Ammon's horn (tissue), 1 donor: Measurements from ENCODE around the gene ATP5ME.
"Not testable (repeated sequence)": the region's sequence is repeated elsewhere in the genome, so short reads cannot be mapped to it uniquely, and the experiment has no call there.

ENCODE experiments used
- DNase-seq: peaks from one replicate; pipeline ENCODE4 v3.0.0-alpha.2; 2016; ENCODE audit warnings: low spot score

ATP5ME gene

DNA sequence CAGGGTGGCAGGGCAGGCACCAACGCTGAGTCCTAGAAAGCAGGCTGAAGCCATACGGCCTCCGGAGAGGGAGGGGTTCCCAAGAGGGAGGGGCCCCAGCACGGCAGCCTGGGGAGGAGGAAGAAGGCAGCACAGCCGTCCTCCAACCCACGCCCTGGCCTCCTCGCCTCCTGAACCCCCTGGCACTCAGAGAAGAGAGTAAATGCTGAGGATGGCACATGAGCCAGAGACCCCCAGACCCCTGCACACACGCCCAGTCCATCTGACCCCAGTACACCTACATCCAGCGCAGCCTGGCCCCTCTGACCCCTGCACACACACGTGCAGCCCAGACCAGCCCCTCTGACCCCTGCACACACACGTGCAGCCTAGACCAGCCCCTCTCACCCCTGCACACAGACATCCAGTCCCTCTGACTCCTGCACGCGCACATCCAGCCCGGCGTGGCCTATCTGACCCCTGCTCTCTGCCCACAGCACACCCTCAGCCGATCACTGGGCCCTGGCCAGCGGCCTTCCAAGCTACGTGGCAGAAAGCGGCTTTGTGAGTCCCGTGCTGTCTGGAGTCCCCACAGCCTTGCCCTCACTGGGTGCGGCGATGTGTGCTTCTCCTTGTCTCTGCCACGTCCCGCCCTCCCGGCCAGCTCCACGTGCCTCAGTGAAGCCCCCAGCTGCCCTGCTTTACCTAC is 18.5 kb downstream of the ATP5ME start:
- no peak for DNase-seq

DNA sequence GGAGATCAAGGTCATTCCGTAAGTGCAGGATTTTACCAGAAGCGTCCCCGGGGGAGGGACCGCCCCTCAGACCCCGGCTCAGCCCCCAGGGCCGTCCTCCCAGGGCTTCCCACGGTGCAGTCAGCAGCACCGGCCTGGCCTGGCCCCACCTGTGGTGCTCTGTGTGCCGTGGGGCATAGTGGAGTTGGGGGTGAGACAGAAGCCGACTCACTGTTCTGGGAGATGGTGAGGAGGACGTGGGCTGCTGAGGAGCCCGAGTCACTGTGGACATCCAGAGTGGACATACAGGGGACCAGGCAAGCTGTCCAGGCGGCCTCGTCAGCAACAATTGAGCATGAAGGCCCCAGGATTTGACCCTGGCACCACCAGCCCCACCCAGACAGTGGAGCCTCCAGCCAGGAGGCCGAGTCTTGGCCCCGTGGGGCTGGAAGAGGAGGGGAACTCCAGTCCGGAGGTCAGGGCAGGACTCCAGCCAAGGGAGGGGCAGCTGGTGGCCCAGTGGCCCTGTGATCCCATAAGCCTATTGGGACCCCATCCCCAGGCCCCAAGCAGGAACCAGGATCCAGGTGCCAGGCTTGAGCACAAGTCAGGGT is 19.1 kb downstream of the ATP5ME start:
- peak; percentile 65 for DNase-seq

DNA sequence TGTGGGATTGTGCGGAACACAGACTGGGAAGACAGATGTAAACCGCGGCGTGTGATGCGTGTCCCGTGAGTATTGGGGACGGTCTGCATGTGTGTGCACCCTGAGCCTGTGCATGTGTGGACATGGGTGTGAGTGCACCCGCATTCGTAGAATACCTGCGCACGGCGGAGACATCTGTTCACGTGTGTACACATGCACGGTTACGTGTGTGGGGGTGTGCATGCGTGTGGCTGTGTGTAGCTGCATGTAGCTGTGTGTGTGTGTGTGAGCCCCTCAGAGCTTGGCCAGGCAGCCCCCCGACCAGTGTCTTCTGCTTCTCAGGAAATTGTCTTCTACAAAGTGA is 19.6 kb downstream of the ATP5ME start:
- DNase-seq, result no peak

DNA sequence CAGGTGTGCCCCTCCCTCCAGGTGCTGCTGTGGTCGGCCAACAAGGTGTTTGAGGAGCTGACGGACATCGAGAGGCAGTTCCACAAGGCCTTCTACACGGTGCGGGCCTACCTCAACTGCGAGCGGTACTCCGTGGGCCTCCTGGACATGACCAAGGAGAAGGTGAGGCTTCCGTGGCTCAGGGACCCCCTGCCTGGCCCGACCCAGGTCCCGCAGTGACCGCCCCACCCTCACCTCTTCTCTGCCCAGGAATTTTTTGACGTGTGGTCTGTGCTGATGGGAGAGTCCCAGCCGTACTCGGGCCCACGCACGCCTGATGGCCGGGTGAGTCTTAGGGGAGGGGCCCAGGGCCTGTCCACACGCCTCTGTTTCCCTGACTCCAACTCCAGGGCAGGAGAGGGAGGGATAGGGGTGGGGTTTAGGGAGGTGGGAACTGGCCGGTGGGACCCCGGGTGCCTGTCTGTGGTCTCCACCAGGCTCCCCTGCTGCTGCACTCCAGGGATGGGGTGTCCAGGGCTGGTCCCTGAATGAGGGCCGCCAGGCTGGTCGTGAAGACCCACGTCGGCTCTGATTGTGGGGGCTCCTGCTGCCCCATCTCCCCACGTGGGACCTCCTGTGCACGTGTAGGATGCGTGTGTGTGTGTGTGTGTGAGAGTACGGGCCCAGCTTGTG is 20.1 kb downstream of the ATP5ME start:
- no peak for DNase-seq

DNA sequence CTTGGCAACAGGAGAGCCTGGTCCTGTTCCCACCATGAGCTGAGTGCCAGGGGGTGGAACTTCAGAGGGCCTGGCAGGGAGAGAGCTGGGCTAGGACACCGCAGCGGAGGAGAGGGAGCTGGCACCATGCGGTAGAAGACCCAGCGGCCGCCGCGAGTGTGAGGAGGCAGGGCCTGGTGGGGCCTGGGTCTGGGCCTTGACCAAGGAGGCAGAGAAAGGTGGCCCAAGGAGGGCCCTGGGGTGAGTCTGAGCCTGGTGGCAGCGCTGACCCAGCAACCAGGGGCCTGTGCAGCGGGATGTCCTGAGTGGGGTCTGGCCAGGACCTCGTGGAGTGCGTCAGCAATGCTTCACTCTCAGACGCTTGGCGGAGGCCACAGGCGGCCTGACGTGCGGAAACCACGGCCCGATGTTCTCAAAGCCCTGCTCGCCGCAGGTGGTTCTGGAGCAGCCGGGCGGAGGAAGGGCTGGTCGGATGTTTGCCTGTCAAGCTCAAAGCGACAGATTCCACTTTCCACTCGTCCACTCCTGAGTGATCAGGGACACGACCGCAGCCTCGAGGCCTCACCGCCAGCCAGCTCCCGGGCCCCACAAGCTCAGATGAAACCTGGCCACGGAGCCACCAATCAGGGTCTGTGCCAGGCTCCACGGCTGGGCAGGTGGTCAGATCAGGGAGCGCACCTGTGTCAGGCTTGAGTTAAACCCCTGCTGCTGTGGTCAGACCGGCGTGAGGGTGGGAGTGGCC is 20.8 kb downstream of the ATP5ME start:
- peak; percentile 62 for DNase-seq

DNA sequence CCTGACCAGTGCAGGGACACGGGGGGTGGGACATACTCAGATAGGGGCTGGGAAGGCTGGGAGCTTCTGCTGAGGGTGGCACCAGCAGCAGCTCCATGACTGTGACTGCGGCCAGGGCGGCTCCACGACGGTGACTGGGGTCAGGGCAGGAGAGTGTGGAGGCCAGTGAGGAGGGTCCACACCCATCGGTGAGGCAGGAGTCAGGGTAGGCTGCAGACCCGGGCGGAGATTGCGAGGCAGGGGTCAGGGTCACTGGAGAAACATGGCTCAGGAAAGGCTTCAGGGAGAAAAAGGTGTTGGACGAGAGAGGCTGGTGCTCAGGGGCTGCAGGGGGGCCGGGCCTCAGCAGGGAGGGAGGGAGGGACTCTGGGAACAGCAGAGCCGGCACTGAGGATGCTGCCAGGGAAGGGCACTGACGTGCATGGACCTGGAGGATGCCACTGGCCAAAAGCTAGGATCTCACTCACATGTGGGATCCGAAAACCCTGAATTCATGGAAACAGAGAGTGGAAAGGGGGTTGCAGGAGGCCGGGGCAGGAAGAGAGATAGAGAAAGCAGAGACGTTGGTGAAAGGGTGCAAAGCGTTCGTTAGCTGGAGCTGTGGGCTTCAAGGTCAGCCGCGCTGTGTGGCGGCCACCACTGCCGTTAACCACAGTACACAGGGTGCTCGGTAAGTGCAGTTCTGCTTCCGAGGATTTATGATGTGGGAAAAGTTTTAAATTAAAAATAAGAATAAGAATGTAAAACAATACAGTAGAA is 22.0 kb downstream of the ATP5ME start:
- no peak for DNase-seq

DNA sequence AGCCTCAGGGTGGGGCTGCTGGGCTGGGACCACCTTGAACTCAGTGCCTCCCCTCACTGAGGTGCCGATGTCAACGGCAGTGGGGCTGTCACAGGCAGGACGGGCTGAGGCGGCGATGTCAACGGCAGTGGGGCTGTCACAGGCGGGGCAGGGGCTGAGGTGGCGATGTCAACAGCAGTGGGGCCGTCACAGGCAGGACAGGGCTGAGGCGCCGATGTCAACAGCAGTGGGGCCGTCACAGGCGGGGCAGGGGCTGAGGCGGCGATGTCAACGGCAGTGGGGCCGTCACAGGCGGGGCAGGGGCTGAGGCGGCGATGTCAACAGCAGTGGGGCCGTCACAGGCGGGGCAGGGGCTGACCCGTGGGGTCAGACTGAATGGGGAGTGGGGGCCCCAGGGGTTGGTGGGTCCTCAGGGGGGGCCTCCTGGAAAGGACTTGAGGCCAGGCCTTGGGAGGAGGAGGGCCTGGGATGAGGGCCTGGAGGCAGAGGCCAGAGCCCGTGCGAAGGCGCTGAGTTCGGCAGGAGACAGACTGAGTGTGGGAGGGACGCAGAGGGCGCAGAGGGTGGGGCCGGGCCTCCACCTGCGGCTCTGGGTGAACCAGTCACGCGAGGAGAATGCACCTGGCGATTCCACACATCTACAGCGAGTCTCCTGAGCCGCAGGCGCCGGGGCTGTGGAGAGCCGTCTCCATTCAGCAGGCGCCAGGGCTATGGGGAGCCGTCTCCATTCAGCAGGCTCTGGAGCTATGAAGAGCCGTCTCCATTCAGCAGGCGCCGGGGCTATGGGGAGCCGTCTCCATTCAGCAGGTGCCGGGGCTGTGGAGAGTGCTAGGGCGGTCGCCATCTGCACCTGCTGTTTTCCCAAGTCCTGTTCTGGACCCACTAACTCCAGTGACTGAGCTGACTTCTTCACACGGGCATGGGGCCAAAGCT is 22.9 kb downstream of the ATP5ME start:
- peak; percentile 87 for DNase-seq

DNA sequence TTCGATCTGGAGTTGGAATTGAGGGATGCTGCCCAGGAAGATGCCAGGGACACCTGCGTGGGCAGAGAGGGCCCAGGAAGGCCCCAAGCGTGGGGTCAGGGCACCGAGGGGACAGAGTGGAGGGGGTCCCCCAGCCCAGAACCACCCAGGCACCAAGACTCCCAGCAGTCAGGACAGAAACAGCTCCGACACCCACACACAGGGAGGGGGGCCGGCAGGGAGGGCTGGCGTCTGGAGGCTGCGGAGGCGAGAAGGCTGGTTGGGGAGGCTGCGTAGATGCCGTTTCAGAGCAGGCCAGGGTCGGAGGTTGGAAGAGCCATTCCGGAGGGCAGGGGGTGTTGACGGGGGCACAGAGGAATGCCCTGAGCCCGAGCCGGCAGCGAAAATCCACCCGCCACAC is 23.6 kb downstream of the ATP5ME start:
- DNase-seq, result peak; percentile 44

DNA sequence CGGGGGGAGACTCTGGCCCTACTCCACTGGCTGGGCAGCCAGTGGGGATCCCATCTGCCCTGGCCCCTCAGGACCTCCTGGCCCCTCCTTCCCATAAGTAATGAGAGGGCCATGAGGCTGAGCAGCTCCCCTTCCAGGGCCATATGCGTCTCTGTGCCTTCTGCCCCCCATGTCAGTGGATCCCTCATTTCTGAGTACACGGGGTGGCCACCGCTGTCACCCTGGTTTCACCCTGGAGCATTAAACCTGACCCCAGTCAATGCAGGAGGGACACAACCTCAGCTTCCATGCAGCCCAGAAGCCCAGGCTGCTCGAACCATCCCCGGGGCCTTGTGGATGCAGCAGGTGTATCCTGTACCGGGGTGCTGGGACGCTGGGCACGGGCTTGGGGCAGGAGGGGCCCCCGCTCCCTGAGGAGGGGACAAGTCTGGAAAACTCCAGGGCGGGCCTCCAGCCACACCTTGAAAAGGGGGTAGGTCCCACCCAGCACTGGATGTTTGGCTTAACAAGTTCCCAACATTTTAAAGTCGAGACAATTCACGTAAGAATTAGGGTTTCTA is 24.2 kb downstream of the ATP5ME start:
- no peak for DNase-seq

DNA sequence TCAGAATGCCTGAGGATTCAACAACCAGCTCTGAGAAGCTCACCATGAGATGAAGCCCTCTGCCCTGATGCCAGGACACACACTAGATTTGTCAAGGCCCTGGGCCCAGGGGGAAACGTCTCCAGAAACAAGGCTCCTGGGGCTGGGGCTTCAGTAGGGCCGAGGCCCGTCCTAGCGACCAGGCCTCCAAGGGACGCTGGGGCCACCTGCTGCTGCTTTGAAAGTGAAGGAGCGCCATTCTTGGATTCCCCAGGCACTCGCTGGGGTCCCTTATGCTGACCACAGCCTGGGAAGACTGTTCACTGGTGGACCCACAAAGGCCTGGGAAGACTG is 24.8 kb downstream of the ATP5ME start:
- no peak for DNase-seq

DNA sequence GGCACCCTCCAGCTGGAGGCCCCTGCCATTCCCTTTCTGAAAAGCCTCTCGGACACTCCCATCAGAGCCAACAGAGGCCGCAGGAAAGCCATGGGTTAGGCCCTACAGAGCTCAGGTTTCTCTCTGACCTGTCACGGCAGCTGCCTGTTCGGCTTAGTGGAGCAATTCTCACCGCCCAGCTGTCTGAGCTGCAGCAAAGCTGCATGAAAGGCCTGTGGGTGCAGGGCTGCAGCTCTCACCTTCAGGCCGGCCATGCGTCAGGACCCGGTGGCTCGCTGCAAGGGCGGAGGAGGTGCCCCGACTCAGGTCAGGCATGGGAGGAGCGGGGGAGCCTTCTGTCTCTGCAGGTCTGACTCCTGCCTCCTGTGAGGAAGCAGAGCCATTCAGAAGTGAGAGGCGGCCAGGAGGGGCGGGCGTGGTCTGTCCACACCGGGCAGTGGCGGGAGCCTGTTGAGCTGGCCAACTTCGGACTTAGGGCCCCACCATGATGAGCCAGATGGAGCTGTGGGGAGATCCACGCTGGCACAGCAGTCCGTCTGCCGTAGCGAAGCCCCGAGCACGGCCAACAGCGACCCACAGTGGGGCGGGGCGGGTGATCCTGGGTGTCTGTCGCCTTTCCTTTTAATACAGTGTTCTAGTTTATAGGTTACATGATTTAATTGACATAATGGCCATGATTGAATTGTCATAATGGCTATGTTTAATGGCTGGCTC is 25.3 kb downstream of the ATP5ME start:
- no peak for DNase-seq

DNA sequence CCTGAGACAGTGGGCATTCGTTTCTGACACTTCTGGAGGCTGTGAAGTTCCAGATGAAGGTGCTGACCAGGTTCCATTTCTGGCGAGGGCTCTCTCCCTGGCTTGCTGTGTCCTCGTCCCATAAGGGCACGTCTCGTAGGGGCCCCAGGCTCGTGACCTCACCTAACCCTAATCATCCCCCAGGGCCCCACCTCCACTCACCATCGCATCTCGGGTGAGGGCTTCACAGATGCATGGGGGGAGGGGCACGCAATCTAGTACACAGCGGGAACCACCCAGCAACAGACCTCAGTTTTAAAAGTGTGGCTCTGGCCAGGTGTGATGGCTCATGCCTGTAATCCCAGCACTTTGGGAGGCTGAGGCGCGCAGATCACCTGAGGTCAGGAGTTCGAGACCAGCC is 26.6 kb downstream of the ATP5ME start:
- no peak for DNase-seq

DNA sequence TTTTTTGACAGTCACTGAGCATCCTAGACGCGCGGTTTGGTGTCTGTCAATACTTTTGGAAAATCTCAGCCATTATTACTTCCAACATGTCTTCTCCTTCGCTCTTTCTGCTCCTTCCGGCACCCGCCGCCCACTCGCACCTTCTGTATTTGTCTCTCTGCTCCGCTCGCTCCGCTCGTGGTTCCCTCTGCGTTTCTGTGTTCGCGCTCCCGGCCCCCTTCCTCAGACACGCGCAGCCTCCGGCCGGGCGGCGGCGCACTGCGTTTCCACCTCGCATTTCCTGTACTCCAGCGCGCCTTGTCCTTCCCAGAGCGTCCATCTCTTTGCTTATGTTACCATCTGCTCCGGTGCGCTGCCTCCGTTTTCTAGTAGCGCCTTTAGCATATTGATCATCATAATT is 27.6 kb downstream of the ATP5ME start:
- peak; percentile 41 for DNase-seq

DNA sequence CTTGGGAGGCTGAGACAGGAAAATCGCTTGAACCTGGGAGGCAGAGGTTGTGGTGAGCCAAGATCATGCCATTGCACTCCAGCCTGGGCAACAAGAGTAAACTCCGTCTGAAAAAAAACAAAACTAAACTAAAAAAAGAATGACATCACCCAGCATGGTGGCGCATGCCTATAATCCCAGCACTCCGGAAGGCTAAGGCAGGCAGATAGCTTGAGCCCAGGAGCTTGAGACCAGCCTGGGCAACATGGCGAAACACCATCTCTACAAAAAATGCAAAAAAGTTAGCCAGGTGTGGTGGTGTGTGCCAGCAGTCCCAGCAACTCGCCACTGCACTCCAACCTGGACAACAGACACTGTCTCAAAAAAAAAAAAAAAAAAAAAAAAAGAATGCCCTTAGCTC is 31.7 kb downstream of the ATP5ME start:
- DNase-seq, result not testable (repeated sequence)

DNA sequence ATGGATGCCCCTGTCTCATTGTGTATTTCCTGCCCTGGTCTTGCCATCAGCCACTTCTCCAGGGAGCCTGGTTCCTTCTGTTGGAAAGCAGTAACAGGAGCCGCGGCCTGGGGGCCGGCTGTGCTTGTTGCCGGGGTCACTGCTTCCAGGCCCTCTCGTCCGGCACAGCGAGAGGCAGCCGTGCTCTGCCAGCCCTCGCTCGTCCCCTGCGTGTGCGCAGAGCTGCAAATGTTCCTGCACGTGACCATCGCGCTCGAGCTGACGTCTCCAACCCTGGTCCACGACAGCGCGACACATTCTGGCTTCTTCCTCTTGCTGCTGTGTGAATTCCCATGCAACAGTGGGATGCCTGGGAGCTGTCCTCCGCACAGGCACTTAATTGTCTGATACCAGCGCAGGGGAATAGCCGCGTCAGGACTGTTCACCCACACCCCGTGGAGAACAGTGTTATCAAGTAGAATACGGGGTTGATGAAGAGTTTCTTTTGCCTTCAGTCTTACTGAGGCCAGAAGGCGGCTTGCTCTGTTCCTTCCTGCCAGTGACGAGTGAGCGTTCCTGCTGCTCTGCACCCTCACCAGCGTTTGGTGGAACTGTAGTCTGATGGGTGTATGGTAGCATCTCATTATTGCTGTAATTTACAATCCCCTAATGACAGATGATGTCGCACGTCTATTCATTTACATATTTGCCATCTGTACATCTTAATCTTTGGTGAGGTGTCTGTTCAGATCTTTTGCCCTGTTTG is 36.4 kb downstream of the ATP5ME start:
- peak; percentile 68 for DNase-seq

DNA sequence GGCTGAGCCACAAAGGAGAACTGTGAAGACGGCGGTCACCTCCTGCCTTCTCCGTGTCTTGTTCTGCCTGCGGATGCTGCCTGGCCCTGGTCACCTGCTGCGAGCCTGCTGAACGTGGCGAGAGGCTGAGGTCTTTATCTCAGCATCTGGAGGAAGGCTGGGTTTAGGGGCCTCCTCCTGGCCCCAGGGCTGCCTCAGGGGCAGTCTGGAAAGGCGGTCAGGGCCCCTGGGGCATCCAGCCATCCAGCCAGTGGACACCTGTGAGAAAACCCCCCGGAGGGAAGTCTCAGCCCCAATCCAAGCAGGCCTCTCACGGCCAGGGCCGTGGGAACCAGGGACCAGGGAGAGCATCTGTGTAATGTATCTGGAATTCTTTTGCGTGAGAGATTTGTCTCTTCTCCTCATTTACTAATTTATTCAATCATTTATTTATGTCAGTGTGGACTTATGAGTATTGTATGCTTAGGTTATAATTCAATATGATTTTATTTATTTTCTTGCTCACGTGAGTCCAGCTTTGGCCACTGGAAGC is 37.4 kb downstream of the ATP5ME start:
- no peak for DNase-seq

DNA sequence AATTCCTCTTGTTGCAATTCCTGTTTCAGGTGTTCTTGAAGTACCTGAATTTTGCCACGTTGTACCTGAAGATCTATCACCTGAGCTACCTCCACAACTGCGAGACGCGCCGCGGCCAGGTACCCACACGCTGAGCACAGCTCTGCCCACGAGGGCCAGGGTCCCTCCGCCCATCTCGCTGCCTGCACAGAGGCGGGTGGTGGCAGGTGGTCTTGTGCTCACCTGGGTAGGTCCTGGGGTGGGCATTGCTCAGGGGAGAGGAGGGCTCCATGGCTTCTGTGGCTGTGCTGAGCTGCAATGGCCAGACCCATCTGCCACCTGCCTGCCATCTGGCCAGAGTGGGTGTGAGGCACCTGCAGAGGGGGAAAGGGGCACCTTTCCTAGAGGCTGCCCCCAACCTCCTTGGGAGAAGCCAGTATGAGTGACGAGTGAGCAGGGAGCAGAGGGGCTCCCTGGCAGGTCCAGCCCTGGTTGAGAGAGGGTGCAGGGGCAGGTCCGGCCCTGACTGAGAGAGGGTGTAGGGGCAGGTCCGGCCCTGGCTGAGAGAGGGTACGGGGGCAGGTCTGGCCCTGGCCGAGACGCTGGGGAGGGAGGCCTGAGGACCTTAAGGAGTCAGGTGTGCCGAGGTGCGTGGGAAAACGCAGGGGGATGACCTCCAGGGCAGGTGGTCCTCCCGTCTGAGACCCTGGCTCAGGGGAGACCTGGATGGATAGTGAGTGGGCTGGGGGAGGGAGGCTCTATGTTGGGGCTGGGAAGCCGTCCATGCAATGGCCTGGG is 38.0 kb downstream of the ATP5ME start:
- DNase-seq, result no peak

DNA sequence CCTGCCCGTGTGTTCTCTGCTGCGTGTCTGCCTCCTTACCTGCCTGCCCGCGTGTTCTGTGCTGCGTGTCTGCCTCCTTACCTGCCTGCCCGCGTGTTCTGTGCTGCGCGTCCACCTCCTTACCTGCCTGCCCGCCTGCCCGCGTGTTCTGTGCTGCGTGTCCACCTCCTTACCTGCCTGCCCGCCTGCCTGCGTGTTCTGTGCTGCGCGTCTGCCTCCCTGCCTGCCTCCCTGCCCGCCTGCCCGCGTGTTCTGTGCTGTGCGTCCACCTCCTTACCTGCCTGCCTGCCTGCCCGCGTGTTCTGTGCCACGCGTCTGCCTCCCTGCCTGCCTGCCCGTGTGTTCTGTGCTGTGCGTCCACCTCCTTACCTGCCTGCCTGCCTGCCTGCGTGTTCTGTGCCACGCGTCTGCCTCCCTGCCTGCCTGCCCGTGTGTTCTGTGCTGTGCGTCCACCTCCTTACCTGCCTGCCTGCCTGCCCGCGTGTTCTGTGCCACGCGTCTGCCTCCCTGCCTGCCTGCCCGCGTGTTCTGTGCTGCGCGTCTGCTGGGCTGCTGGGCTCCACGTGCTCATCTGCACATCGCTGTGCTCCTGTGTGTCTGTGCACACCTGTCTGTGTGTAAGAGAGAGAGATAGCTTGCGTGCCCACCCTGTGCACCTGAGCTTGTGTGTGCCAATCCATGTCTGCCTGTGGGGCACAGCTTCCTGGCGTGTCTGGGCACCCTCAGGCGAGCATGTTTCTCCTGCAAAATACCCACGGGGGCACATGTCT is 38.8 kb downstream of the ATP5ME start:
- DNase-seq, result not testable (repeated sequence)
